Endometrial microvascular endothelial cells (primary cell): ENCODE results near the gene PSAP. TPM values are rescaled to one million over a fixed set of nuclear protein-coding genes. Genes with fewer than 3 reads are reported as not detected.

Experiments
- total RNA-seq: library from RNA; depleted of rRNA; stranded (reverse); fragments of >200 nt; gene quantifications from one replicate; pipeline ENCODE4 v1.2.3, GENCODE V29; 2015; ENCODE audit errors: inconsistent ontology term

PSAP gene
- total RNA-seq, 1 donor from 2014 or later: 727 TPM

Other genes starting within 250 kb of the PSAP start
- gene C10orf105, start 131.5 kb downstream of the PSAP start, total RNA-seq: not detected
- 30.2 TPM for gene VSIR, start 77.7 kb downstream of the PSAP start, total RNA-seq
- 6.8 TPM for gene CHST3, start 113.1 kb upstream of the PSAP start, total RNA-seq
- gene SPOCK2, start 237.3 kb upstream of the PSAP start, total RNA-seq: 7.1 TPM